ENCODE results near the gene CNIH3.
"Not testable (repeated sequence)": the region's sequence is repeated elsewhere in the genome, so short reads cannot be mapped to it uniquely, and the experiment has no call there.

The CNIH3 gene

DNA sequence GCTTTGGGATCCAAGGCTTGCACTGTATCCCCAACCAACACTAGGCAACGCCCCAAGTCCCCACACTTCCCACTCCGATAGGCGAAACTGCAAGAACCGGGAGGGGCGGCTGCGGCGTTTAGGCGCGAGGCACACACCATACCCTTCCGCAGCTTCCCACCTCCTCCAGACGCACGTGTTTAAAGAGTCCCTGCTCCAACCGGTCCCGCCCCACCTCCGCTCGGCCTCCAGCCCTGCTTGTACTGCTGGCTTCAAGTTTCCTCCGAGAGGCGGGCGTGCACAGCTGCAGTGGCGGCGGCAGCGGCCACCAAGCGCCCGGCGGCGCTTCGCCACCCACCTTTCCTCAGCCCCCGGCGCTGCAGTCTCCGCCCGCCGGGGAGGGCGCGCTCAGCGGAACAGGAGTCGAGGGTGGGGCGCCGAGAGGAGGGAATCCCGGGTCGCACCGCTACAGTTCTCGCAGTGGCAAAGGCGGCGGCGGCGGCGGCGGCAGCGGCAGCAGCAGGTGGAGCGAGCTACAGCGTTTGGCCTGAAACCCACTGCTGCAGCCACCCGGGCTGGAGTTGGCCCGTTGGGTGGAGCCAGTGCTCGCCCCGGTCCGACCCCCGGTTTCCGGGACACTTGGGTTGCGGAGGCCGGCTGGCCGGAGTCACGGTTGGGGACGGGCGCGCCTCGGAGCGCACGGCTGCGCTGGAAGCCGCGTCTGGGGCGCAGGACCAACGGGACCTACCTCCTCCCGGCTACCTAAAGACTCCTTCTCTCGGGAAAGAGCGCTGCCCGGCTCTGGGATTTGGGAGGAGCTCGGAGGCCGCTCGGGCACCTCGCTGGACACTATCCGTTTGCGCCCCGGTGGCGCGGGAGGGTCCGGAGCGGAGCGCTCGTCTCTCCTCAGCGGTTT, at the start of gene CNIH3:
Gene CNIH3 (plus strand): TSS at position 457 of the 895 bp plus-strand sequence. CDS start 858 bp downstream, outside the sequence.
- peak; percentile 17 for DNase-seq

DNA sequence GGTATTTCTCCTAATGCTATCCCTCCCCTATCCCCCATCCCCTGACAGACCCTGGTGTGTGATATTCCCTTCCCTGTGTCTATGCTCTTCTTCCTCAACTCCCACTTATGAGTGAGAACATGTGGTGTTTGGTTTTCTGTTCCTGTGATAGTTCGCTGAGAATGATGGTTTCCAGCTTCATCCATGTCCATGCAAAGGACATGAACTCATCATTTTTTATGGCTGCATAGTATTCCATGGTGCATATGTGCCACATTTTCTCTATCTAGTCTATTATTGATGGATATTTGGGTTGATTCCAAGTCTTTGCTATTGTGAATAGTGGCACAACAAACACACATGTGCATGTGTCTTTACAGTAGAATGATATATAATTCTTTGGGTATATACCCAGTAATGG, 49.6 kb upstream of the CNIH3 start:
- DNase-seq: not testable (repeated sequence)

DNA sequence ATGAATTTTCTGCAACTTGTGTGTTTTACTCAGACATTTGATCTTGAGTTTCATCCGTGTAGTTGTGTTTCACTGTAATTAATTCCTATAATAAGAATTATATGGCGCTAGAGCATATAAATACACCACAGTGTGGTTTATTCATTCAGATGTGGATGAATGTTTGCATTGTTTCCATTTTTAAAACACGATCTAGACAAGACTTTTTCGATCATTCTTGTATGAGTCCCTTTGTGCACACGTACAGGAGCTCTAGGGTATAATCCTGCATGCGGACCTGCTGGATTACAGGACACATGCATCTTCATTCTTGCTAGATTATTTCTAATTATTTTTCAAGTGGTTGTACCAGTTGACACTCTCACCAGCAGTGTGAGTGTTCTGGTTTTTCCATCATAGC, 46.8 kb upstream of the CNIH3 start:
- no peak for DNase-seq

GRCh38 chr1:224571975-224572374, 44.1 kb upstream of the CNIH3 start:
- not testable (repeated sequence) for DNase-seq

DNA sequence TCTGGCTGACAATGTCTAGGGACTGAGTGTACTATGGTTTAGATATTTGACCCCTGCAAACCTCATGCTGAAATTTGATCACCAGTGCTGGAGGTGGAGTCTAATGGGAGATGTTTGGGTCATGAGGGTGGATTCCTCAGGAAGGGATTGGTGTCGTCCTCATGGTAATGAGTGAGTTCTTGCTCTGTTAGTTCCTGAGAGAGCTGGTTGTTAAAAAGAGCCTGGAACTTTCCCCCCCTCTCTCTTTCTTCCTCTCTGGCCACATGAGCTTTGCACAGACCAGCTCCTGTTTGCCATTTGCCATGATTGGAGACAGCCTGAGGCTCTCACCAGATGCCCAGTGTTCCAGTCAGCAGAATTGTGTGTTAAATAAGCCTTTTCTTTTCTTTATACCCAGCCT, 36.6 kb upstream of the CNIH3 start:
- no peak for DNase-seq

- no peak for DNase-seq
Measured at GRCh38 chr1:224580006-224580405, 36.1 kb upstream of the CNIH3 start.

DNA sequence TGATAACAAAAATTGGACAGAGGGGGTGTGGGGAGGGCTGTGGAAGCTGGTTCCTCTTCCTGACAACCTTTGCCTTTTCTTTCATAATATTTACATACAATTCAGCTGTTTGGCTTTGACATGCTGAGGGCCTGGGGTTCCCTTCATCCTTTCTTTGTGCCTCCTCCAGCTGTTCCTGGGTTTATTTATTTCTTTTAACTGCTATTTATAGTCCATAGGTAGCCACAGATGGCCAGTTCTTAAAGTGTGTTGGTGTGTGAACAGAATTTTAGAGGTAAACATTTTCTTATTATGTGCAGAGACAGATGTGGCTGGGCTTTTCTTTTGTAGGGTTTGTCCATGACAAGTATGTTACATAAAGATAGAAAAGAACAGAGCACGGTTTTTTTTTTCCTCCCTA, 34.1 kb upstream of the CNIH3 start:
- DNase-seq: no peak

DNA sequence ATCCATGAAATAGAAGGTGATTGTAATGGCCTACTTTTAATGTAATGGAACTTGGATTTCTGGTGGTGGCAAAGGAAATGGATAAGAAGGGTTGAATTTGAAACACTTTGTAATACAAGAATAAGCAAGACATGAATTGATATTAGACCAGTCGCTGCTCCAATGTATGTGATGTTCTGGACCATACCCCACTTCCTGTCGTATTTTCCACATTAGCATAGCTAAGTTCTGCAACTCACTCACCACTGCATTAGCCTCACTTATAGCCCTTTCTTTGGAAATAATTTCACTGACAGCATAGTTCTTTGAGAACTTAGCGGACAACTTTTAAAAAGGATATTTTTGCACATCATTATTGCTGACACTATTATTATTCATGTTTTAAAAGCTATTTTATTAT, 32.3 kb upstream of the CNIH3 start:
- DNase-seq: no peak

DNA sequence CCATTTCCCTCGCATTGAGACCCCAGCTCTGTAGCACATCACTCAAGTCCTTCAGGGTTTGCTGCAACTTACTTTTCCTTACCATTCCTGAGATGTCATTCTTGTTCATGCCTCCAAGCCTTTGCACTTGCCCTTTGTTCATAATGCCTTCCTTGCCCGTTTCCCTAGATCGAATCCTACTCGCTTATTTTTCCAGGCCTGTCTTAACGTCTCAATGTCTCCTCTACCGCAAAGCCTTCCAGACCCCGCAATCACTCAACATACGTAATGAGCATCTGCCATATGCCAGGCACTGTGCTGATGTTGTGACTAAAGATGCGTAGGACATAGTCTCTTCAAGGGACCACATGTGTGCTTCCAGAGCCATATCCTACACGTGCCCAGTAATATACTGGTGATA, 31.1 kb upstream of the CNIH3 start:
- DNase-seq: no peak

DNA sequence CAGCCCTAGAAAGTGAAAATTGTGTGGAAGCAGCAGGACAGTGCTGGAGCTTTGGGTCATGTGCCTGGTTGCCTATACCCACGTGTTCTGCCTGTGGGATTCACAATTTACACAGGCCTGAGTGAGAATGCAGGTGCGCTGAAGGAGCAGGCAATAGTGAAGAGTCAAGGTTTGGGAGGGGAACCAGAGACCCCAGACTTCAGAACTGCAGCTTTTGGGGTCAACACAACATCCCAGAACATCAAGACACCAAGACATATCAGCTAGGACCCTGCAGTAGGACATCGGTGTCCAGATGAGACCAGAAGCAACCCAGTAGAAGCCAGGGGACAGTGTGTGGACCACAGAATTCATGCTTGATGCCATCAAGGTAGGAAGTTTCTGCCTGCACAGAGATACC, 29.1 kb upstream of the CNIH3 start:
- DNase-seq: no peak

DNA sequence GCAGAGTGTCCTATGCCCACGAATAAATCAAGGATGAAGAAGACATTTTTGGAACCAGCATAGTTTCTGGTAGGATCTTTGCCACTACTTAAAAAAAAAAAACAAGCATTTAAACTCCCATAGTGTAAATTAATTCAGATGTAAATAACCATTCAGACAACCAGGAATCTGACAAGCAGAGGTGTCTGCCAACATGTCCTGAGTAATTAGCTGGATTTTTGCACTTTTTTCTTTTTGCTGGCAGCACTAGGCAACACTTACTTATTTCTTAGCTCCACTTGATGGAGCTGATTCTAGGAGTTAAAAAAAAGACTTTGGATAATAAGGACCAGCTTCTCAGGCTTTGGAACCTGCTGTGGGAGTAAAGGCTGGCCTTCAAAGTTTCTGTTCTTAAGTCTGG, 27.6 kb upstream of the CNIH3 start:
- DNase-seq: no peak

GRCh38 chr1:224589006-224589405, 27.1 kb upstream of the CNIH3 start:
- no peak for DNase-seq

DNA sequence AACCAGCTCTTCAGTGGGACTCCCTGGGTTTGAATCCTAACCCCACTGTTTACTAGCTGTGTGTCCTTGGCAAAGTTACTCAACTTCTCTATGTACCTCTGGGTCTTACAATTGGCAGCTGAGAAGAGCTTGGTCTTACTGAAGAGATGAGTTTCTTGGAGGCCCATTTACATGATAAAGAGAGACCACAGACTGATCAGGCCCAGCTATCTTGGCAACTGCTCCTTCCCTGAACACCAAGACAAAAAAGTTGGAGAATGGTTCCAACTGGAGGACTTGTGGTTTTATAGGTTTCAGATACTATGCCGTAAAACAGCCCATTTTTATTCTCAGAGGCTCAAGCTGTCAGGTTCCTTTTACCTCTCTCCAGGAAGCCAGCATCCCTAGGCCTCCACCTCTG, 24.8 kb upstream of the CNIH3 start:
- DNase-seq: no peak

- DNase-seq: no peak
Measured at GRCh38 chr1:224592636-224593582, 23.2 kb upstream of the CNIH3 start.

- DNase-seq: no peak
Measured at GRCh38 chr1:224594360-224594759, 21.8 kb upstream of the CNIH3 start.

- no peak for DNase-seq
Measured at GRCh38 chr1:224594851-224595250, 21.3 kb upstream of the CNIH3 start.

- DNase-seq: no peak
Measured at GRCh38 chr1:224605482-224606181, 10.5 kb upstream of the CNIH3 start.

GRCh38 chr1:224607188-224608148, 8.6 kb upstream of the CNIH3 start:
- DNase-seq: no peak

DNA sequence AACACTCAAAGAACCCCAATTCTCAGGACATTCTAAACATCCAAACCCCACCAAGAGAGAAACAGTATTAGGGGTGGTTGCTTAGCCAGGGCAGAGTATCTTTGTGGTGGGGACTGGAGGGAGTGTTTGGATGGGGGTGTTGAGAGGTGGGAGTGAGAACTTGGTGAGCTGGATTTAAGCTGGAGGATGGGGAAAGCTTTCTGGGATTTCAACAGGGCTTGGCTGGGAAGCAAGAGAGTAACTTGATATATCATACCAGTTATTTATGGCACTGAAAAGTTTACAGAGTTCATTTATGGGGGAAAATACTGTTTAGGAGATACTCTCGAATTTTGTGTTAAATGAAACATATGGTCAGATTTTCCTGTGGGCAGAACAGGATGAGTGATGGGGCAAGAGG, 6.8 kb upstream of the CNIH3 start:
- DNase-seq: no peak

GRCh38 chr1:224612246-224612645, 3.9 kb upstream of the CNIH3 start:
- no peak for DNase-seq

- no peak for DNase-seq
Measured at GRCh38 chr1:224613486-224613885, 2.6 kb upstream of the CNIH3 start.
